Dedifferentiated amniotic fluid mesenchymal stem cell (primary cell): ENCODE measurements around the gene XIRP2.

Source experiments
- DNase-seq: peaks from one replicate; pipeline ENCODE4 v3.0.0-alpha.2; 2016; ENCODE audit errors: extremely low spot score

Gene XIRP2

DNA sequence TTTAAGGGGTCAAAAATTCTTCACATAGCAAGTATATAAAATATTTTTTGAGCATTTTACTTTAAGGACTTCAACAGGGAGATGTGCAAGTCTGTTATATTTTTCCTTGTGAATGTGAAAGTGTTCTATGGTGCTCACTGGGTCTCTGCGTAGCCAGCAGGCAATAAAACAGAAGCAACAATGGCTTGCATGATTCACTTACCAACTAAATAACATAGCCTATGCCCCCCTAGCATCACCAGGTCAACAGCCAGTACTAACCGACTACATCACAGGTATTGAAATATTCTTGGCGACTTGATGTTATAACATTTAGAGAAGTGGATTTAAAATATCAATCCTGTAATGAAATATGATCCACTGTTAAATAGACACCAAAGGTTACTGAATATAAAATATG lies 398.9 kb downstream of the XIRP2 start:
- no peak for DNase-seq

DNA sequence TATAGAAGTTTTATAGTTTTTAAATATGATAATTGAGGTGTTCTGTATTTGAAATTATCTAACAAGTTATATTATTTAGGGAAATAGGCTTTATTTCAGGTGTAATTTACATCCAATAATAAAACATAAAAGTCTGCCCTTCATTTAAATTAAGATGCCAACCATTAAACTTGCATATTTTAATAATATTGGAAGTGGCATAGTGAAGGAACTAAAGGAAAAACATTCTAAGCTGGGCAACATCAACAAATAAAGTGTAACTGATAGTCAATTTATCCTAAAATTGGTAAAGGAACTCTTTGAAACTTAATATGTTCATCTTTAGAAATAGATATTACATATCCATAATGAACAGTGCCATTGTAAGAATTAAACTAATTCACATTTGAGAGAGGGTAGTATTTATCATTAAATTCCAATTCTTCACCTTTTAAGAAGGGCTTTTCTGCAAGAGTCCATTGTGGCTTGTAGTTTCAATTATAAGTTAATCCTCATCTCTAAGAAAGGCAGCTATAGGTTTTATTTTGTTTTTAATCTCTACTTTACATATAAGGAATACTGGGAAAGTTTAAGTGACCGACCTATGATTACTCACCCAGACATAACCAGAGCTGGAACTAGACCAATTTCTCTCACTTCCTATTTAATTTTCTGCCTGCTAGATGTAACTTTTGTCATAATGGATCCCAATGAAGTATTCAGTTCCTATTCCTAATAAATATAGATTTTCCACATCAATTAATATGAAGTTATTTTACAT lies 401.6 kb downstream of the XIRP2 start:
- no peak for DNase-seq

- DNase-seq, result peak; percentile 88
Measured at GRCh38 chr2:167292430-167293171, 404.3 kb downstream of the XIRP2 start, which contains the start of gene B3GALT1. Gene B3GALT1, plus strand, starts transcription at chr2:167293001.

DNA sequence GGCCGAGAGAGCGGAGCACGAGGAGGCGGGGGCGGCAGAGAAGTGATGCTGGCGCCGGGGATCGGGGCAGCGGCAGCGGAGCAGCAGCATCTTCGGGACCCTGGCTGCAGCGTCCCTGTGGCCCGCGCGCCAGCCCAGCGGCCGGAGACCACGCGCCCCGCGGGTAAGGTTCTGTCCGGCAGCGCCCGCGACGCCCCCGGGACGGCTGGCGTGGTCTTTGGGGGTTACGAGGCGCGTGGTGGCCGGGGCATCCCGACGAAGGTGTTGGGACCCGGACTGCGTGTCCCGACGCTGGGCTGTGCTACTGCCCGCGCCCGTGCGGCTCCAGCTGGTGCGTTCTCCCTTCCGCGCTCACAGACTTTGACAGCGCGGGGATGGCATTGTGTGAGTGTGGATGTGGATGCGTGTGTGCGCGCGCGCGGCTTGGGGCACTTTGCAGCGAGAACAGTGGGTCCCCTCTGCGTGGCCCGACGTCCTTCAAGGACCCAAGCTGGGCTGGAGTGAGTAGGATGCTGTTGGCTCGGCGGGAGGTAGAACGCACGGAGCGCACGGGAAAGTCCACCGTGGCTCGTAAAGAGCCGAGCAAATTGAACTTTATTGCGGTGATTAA lies 405.0 kb downstream of the XIRP2 start:
- DNase-seq, result no peak

DNA sequence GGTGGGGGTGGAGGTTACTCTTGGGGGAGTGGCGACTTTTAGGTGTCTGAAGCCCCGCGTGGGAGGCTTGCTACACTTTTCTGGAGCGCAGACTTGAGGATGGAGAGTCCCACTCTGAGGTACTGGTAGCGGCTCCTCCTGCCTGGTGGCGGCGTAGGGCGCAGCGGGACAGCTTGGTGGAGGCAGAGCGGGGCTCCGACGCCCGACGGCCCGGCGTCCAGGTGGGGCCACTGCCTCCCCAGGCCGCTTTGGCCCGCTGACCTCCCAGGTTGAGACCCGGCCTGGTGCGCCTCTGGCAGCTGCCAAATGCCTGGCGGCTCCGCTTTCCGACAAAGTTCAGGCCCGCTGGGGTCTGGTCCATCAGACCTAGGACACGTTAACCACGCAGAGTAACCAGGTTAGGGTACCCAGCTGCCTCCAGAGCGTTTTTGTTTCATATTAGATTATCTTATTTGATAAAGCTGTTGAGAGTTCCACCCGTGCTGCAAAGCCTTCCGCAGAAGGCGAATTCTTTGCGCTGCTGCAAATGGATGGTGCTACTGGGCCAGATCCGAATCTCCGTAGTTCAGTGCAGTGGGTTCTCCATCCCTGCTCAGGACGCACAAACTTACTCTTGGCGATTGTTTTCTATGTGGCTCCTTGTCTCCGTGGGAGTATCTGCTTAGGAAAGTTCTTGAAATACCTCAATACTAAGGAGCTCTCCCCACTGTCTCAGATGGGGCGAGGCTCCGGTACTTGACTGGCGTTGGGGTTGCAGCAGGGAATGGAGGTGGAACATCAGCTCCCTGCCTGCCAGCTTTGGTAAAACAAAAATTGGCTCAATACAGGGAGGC lies 405.9 kb downstream of the XIRP2 start:
- no peak for DNase-seq

DNA sequence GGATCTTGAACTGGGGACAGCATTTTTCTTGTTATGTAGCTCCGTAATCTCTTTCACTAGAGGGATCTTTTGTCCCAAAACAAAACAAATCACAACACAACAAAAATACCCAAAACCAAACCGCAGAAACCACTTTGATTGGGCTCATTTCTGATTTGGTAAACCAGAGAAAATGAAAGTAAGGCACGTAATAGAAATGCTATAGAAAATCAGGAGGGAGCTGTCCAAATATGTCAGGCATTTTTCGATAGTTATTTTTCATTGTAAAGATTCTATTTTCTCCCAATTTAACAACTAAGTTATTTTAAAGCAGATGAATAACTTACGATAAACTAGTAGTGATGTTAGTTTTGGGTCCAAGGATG lies 406.5 kb downstream of the XIRP2 start:
- DNase-seq, result peak; percentile 17

- no peak for DNase-seq
Measured at GRCh38 chr2:167297292-167297691, 409.0 kb downstream of the XIRP2 start.

- no peak for DNase-seq
Measured at GRCh38 chr2:167298017-167298416, 409.7 kb downstream of the XIRP2 start.
